ENCODE data around the gene GPX3. TPM values are rescaled to one million over a fixed set of nuclear protein-coding genes. Genes with fewer than 3 reads are reported as not detected.

GPX3 gene
- total and polyA plus RNA-seq, 2 experiments from 2014 or later, result 28.0 to 48.9 TPM

DNA sequence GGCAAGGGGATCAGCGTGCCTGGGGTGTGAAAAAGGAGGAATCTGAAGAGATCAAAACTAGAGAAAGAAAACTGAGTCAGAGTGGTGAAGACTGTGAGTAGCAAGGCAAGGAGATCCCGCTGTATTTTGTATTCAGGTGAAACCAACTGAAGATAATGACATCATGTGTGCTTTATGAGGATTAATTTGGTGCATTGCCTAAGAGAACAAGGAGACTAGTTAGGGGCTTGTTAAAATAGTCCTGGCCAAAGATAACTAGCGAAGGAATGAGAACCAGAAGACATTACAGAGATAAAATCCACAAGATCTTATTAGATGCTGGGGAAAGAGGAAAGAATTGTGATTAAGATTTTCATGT is 16.9 kb upstream of the GPX3 start:
- Histone ChIP-seq H4K20me1 (replicated peaks; ENCODE audit: insufficient read depth) (no peaks in the 10 kb centered on the region), H3K79me2 (replicated peaks; ENCODE audit: insufficient read depth) (no peaks in the 10 kb centered on the region), H2AFZ (peak overlapping the region; percentile 60; the same call in 1 of the 2 replicates), H3K27me3 (ENCODE audit: insufficient read depth) (no peaks in the 10 kb centered on the region), H3K9me2 (ENCODE audit: insufficient read depth) (no peaks in the 10 kb centered on the region), H3K4me3 (no peak overlapping the region), H3K36me3 (ENCODE audit: insufficient read depth) (no peaks in the 10 kb centered on the region), H3K4me1 (ENCODE audit: insufficient read depth) (no peaks in the 10 kb centered on the region; the same call in 1 of the 2 replicates), H3F3A (replicated peaks; ENCODE audit: low read depth) (no peaks in the 10 kb centered on the region), H3K27ac (ENCODE audit: low read depth) (no peak overlapping the region), H3K4me2 (no peak overlapping the region)
- H3K36me3 Mint-ChIP-seq (ENCODE audit: low read depth), result no peaks in the 10 kb centered on the region
- H3K27ac Mint-ChIP-seq, result no peak overlapping the region
- ATAC-seq (no peak), DNase-seq (ENCODE audit: low spot score) (no peak)
- TF ChIP-seq ZNF114 (CRISPR knock-in tag; IDR thresholded peaks at IDR 0.05), result no peak
- TF ChIP-seq EZH2 (IDR thresholded peaks at IDR 0.05; ENCODE audit: low read depth, unreplicated experiment), result no peak
- TF ChIP-seq EZH2phosphoT487 (IDR thresholded peaks at IDR 0.05; ENCODE audit: unreplicated experiment), result no peak
- TF ChIP-seq NANOG (IDR thresholded peaks at IDR 0.05; ENCODE audit: borderline replicate concordance), result no peak
- TF ChIP-seq, protein P1, sequence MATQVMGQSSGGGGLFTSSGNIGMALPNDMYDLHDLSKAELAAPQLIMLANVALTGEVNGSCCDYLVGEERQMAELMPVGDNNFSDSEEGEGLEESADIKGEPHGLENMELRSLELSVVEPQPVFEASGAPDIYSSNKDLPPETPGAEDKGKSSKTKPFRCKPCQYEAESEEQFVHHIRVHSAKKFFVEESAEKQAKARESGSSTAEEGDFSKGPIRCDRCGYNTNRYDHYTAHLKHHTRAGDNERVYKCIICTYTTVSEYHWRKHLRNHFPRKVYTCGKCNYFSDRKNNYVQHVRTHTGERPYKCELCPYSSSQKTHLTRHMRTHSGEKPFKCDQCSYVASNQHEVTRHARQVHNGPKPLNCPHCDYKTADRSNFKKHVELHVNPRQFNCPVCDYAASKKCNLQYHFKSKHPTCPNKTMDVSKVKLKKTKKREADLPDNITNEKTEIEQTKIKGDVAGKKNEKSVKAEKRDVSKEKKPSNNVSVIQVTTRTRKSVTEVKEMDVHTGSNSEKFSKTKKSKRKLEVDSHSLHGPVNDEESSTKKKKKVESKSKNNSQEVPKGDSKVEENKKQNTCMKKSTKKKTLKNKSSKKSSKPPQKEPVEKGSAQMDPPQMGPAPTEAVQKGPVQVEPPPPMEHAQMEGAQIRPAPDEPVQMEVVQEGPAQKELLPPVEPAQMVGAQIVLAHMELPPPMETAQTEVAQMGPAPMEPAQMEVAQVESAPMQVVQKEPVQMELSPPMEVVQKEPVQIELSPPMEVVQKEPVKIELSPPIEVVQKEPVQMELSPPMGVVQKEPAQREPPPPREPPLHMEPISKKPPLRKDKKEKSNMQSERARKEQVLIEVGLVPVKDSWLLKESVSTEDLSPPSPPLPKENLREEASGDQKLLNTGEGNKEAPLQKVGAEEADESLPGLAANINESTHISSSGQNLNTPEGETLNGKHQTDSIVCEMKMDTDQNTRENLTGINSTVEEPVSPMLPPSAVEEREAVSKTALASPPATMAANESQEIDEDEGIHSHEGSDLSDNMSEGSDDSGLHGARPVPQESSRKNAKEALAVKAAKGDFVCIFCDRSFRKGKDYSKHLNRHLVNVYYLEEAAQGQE (IDR thresholded peaks at IDR 0.05; ENCODE audit: unreplicated experiment), result no peak
- no peak for TF ChIP-seq POLR2AphosphoS5 (IDR thresholded peaks at IDR 0.05; ENCODE audit: low read depth)
- H3K9me3 Mint-ChIP-seq, result no peaks in the 10 kb centered on the region
- H3K4me1 Mint-ChIP-seq, result peaks cover 6% of the 10 kb centered on the region
- no peak overlapping the region for H3K4me3 Mint-ChIP-seq
- H3K27me3 Mint-ChIP-seq (ENCODE audit: insufficient read depth, low read depth, poor library complexity), result peaks cover 7% of the 10 kb centered on the region

DNA sequence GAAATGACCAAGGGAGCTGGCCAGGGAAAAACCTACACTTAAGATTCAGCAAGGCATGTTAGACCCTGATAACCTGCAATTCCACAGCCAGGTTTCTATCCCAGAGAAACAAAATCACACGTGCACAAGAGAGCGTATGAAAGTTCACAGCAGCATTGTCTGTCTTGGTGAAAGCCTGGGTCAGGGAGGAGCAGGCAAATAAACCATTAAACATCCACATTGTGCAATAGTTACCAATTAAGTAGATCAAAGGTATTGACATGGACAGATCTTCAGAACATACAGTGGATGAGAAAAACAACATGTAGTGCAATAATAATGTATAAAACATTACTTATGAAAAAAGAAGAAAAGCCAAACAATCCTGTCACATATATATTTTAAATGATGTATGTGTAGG is 15.9 kb upstream of the GPX3 start:
- TF ChIP-seq ZNF114 (CRISPR knock-in tag; IDR thresholded peaks at IDR 0.05), result no peak
- no peak overlapping the region for H3K4me3 Mint-ChIP-seq
- Histone ChIP-seq H3K9me2 (ENCODE audit: insufficient read depth) (no peaks in the 10 kb centered on the region), H3K4me2 (no peak overlapping the region), H3K4me3 (no peak overlapping the region), H3K36me3 (ENCODE audit: insufficient read depth) (no peaks in the 10 kb centered on the region), H3K79me2 (replicated peaks; ENCODE audit: insufficient read depth) (no peaks in the 10 kb centered on the region), H3K27ac (ENCODE audit: low read depth) (no peak overlapping the region), H2AFZ (no peak overlapping the region), H3K27me3 (ENCODE audit: insufficient read depth) (no peaks in the 10 kb centered on the region), H3K4me1 (ENCODE audit: insufficient read depth) (no peaks in the 10 kb centered on the region; the same call in 1 of the 2 replicates), H3F3A (replicated peaks; ENCODE audit: low read depth) (no peaks in the 10 kb centered on the region), H4K20me1 (replicated peaks; ENCODE audit: insufficient read depth) (no peaks in the 10 kb centered on the region)
- peaks cover 3% of the 10 kb centered on the region for H3K27me3 Mint-ChIP-seq (ENCODE audit: insufficient read depth, low read depth, poor library complexity)
- no peaks in the 10 kb centered on the region for H3K9me3 Mint-ChIP-seq
- ATAC-seq (no peak), DNase-seq (ENCODE audit: low spot score) (no peak)
- H3K27ac Mint-ChIP-seq, result no peak overlapping the region
- H3K4me1 Mint-ChIP-seq, result peaks cover 6% of the 10 kb centered on the region
- H3K36me3 Mint-ChIP-seq (ENCODE audit: low read depth), result no peaks in the 10 kb centered on the region
